Cortex of kidney (tissue), 1 donor: ENCODE data around the gene BRCA2.
"Not testable (repeated sequence)": the region's sequence is repeated elsewhere in the genome, so short reads cannot be mapped to it uniquely, and the experiment has no call there.

ENCODE experiments used
- DNase-seq: peaks from one replicate; lab custom pipeline; 2025; lab: John Stamatoyannopoulos, UW

BRCA2 gene

GRCh38 chr13:32311188-32311897 is 4.0 kb upstream of the BRCA2 start:
- no peak for DNase-seq

GRCh38 chr13:32314271-32315237 is 754 bp upstream of the BRCA2 start:
- DNase-seq, result no peak

GRCh38 chr13:32316028-32316339 is 676 bp downstream of the BRCA2 start:
- no peak for DNase-seq

- DNase-seq, result no peak
Measured at GRCh38 chr13:32316501-32316900, 1.2 kb downstream of the BRCA2 start.

- no peak for DNase-seq
Measured at GRCh38 chr13:32317716-32318465, 2.6 kb downstream of the BRCA2 start.

- no peak for DNase-seq
Measured at GRCh38 chr13:32320528-32320927, 5.2 kb downstream of the BRCA2 start.

- no peak for DNase-seq
Measured at GRCh38 chr13:32323912-32324311, 8.6 kb downstream of the BRCA2 start.

GRCh38 chr13:32330441-32330840 is 15.1 kb downstream of the BRCA2 start:
- DNase-seq, result no peak

- no peak for DNase-seq
Measured at GRCh38 chr13:32334671-32335070, 19.4 kb downstream of the BRCA2 start.

GRCh38 chr13:32340914-32341313 is 25.6 kb downstream of the BRCA2 start:
- DNase-seq, result no peak

- DNase-seq, result no peak
Measured at GRCh38 chr13:32347651-32348050, 32.3 kb downstream of the BRCA2 start.

- not testable (repeated sequence) for DNase-seq
Measured at GRCh38 chr13:32350839-32351441, 35.6 kb downstream of the BRCA2 start.

GRCh38 chr13:32354040-32354439 is 38.7 kb downstream of the BRCA2 start:
- DNase-seq, result no peak

- DNase-seq, result not testable (repeated sequence)
Measured at GRCh38 chr13:32355935-32356334, 40.6 kb downstream of the BRCA2 start.

- DNase-seq, result no peak
Measured at GRCh38 chr13:32362574-32362973, 47.3 kb downstream of the BRCA2 start.

GRCh38 chr13:32370805-32371204 is 55.5 kb downstream of the BRCA2 start:
- no peak for DNase-seq

- DNase-seq, result no peak
Measured at GRCh38 chr13:32376642-32377415, 61.5 kb downstream of the BRCA2 start.

- no peak for DNase-seq
Measured at GRCh38 chr13:32378012-32378411, 62.7 kb downstream of the BRCA2 start.

GRCh38 chr13:32381539-32381938 is 66.2 kb downstream of the BRCA2 start:
- no peak for DNase-seq

- DNase-seq, result no peak
Measured at GRCh38 chr13:32383836-32384618, 68.7 kb downstream of the BRCA2 start.

- no peak for DNase-seq
Measured at GRCh38 chr13:32384702-32385101, 69.4 kb downstream of the BRCA2 start.
